HG02970 (cell line): ENCODE measurements around the gene ZNF221.
A peak's percentile ranks its signal among the peaks of the same experiment; 100 is the strongest.

Experiments used
- ATAC-seq: cut with Tn5 transposase; IDR thresholded peaks from one replicate; pipeline ENCODE4 v1.9.1; 2021; ENCODE audit warnings: mild to moderate bottlenecking, moderate library complexity, moderate number of reproducible peaks; ENCODE audit not compliant: unreplicated experiment, low FRiP score

Gene ZNF221

GRCh38 chr19:43956827-43957226, 5.8 kb downstream of the ZNF221 start:
- no peak for ATAC-seq

GRCh38 chr19:43957891-43958290, 6.9 kb downstream of the ZNF221 start:
- no peak for ATAC-seq

GRCh38 chr19:43960411-43960810, 9.4 kb downstream of the ZNF221 start:
- ATAC-seq, result no peak

GRCh38 chr19:43966079-43966694, 15.2 kb downstream of the ZNF221 start:
- no peak for ATAC-seq

- ATAC-seq, result no peak
Observed at GRCh38 chr19:43976732-43977131, 25.7 kb downstream of the ZNF221 start.

- ATAC-seq, result no peak
Observed at GRCh38 chr19:43983544-43983911, 32.5 kb downstream of the ZNF221 start.

- peak; percentile 88 for ATAC-seq
Observed at GRCh38 chr19:43983912-43984686, 33.1 kb downstream of the ZNF221 start, which contains the start of gene ZNF155. Gene ZNF155 (plus strand): TSS chr19:43984188. CDS start chr19:43988544, 4,356 bp downstream.

GRCh38 chr19:43984687-43985000, 33.6 kb downstream of the ZNF221 start:
- ATAC-seq, result no peak

GRCh38 chr19:43997631-43998290, 46.7 kb downstream of the ZNF221 start:
- ATAC-seq, result no peak

GRCh38 chr19:44002212-44002565, 51.2 kb downstream of the ZNF221 start:
- no peak for ATAC-seq

GRCh38 chr19:44002566-44003460, 51.8 kb downstream of the ZNF221 start, which contains the start of gene ZNF230:
Gene ZNF230 (plus strand): TSS chr19:44002957. CDS start chr19:44007079, 4,122 bp downstream.
- ATAC-seq, result peak; percentile 90

GRCh38 chr19:44003461-44004009, 52.5 kb downstream of the ZNF221 start:
- no peak for ATAC-seq

- no peak for ATAC-seq
Observed at GRCh38 chr19:44005973-44006372, 54.9 kb downstream of the ZNF221 start.

- ATAC-seq, result no peak
Observed at GRCh38 chr19:44007473-44007872, 56.4 kb downstream of the ZNF221 start.

- ATAC-seq, result no peak
Observed at GRCh38 chr19:44010468-44010867, 59.4 kb downstream of the ZNF221 start.
